Endothelial cell of umbilical vein (primary cell): ENCODE results near the gene EFCAB8. TPM values are rescaled to one million over a fixed set of nuclear protein-coding genes. Genes with fewer than 3 reads are reported as not detected.

Source experiments
- BruUV-seq: library from RNA; stranded (reverse); fragments of 400-500 nt; replicated peaks from 2 replicates; lab custom pipeline; 2021; lab: Mats Ljungman, UMichigan
- CTCF ChIA-PET: fragments of 300-600, 350-600 bp; sonication (Branson Sonifier 250); formaldehyde crosslinking; loops from one replicate; lab custom pipeline; 2021; ENCODE audit warnings: antibody characterized with exemption, inconsistent platforms; lab: Charles Lee
- POLR2A ChIA-PET: fragments of 300-600, 350-600 bp; sonication (Branson Sonifier 250); formaldehyde crosslinking; loops from one replicate; lab custom pipeline; 2021; ENCODE audit warnings: antibody characterized with exemption, inconsistent platforms; lab: Charles Lee
- DNase-seq: peaks from one replicate; pipeline ENCODE4 v3.0.0-alpha.2; 2011; ENCODE audit warnings: low read depth, low spot score
- FAIRE-seq: peaks from 2 replicates; lab custom pipeline; 2011; peaks lifted over from hg19 to GRCh38; lab: Jason Lieb, UNC
- H2AFZ ChIP-seq: 2 replicates; pipeline ENCODE4 v1.6.0; 2012; ENCODE audit warnings: low read depth, low read length, control low read depth, inconsistent platforms
- H3K27ac ChIP-seq: 2 replicates; pipeline ENCODE4 v1.5.1; 2011; ENCODE audit warnings: low read depth, mild to moderate bottlenecking, control low read depth, low read length, moderate library complexity; ENCODE audit not compliant: insufficient read depth
- H3K27me3 ChIP-seq, 2 experiments: 2 replicates each; pipeline versions ENCODE4 v1.6.0 to v1.6.1; 2011; ENCODE audit warnings: low read length in 2 of 2, mixed read lengths in 1 of 2; ENCODE audit not compliant: control insufficient read depth in 2 of 2, insufficient read depth in 2 of 2
- H3K36me3 ChIP-seq, 2 experiments: 2 replicates in 1 of 2; 3 replicates in 1 of 2; pipeline ENCODE4 v1.5.1; 2011; ENCODE audit warnings: low read length in 2 of 2, mild to moderate bottlenecking in 1 of 2, moderate library complexity in 1 of 2; ENCODE audit not compliant: control insufficient read depth in 2 of 2, insufficient read depth in 2 of 2; ENCODE audit errors: extremely low read depth in 1 of 2
- H3K4me1 ChIP-seq: 3 replicates; pipeline ENCODE4 v1.5.1; 2011; ENCODE audit warnings: mild to moderate bottlenecking, low read length; ENCODE audit not compliant: control insufficient read depth, insufficient read depth; ENCODE audit errors: extremely low read depth
- H3K4me2 ChIP-seq: 2 replicates; pipeline ENCODE4 v1.6.1; 2011; ENCODE audit warnings: low read length, control low read depth, mixed read lengths; ENCODE audit not compliant: insufficient read depth
- H3K4me3 ChIP-seq, 3 experiments: fragments of 200-600 bp in 1 of 3; sonication (generic), shearing (Covaris generic) in 1 of 3; replicated peaks in 1 of 3; 2 replicates each; pipeline ENCODE4 v1.5.1; 2011 to 2016; ENCODE audit warnings: control low read depth in 3 of 3, low read length in 3 of 3, mild to moderate bottlenecking in 2 of 3, inconsistent platforms in 1 of 3, low read depth in 1 of 3, moderate library complexity in 1 of 3; ENCODE audit not compliant: insufficient read depth in 1 of 3
- H3K79me2 ChIP-seq: 2 replicates; pipeline ENCODE4 v1.6.0; 2012; ENCODE audit warnings: low read length, inconsistent platforms; ENCODE audit not compliant: control insufficient read depth, insufficient read depth
- H3K9ac ChIP-seq: replicated peaks from 2 replicates; pipeline ENCODE3; 2011; ENCODE audit warnings: low read length, control low read depth; ENCODE audit not compliant: insufficient read depth; ENCODE audit errors: extremely low read depth
- H3K9me1 ChIP-seq: replicated peaks from 3 replicates; pipeline ENCODE4 v1.6.0; 2011; ENCODE audit warnings: mild to moderate bottlenecking, low read length; ENCODE audit not compliant: control insufficient read depth, insufficient read depth; ENCODE audit errors: extremely low read depth
- H3K9me3 ChIP-seq: replicated peaks from 2 replicates; pipeline ENCODE4 v1.5.1; 2012; ENCODE audit warnings: low read length, inconsistent platforms; ENCODE audit not compliant: control insufficient read depth, insufficient read depth
- H4K20me1 ChIP-seq: replicated peaks from 2 replicates; pipeline ENCODE3; 2011; ENCODE audit warnings: mild to moderate bottlenecking, low read length; ENCODE audit not compliant: control insufficient read depth, insufficient read depth; ENCODE audit errors: extremely low read depth
- EZH2 ChIP-seq: IDR thresholded peaks from 2 replicates; pipeline ENCODE4 v1.6.1; 2012; ENCODE audit warnings: borderline replicate concordance, low read depth, mild to moderate bottlenecking, moderate library complexity, low read length, inconsistent platforms; ENCODE audit not compliant: severe bottlenecking
- FOS ChIP-seq: IDR thresholded peaks from 2 replicates; pipeline ENCODE4 v1.6.1; 2011; ENCODE audit warnings: mild to moderate bottlenecking, low read length, moderate library complexity, borderline replicate concordance; ENCODE audit not compliant: insufficient read depth
- GATA2 ChIP-seq: IDR thresholded peaks from 2 replicates; pipeline ENCODE4 v1.7.0; 2011; ENCODE audit warnings: low read depth, mild to moderate bottlenecking, moderate library complexity, mixed read lengths, low read length; ENCODE audit not compliant: insufficient read length, insufficient read depth
- JUN ChIP-seq: IDR thresholded peaks from 2 replicates; pipeline ENCODE4 v1.6.1; 2011; ENCODE audit warnings: borderline replicate concordance, low read depth; ENCODE audit not compliant: insufficient read length, insufficient read depth
- MYC ChIP-seq: IDR thresholded peaks from one replicate; pipeline ENCODE4 v1.6.1; 2011; ENCODE audit warnings: mild to moderate bottlenecking, low read depth, low read length
- POLR2A ChIP-seq: IDR thresholded peaks from 2 replicates; pipeline ENCODE4 v1.6.1; 2012; ENCODE audit warnings: low read depth, mild to moderate bottlenecking, control low read depth, low read length
- dilution Hi-C: fragments of 300-500 bp; cut with MboI; formaldehyde crosslinking; loops from one replicate; pipeline ENCODE4 v1.15.0; 2019; ENCODE audit warnings: low sequenced_read_pairs; ENCODE audit not compliant: extremely low pct_ligation_motif_present
- intact Hi-C: fragments of 100-400 bp; cut with micrococcal nuclease; formaldehyde crosslinking; loops from one replicate; pipeline ENCODE4 v1.10.0; 2022
- polyA plus RNA-seq, 4 experiments: library from polyadenylated mRNA; depleted of rRNA in 3 of 4; stranded (reverse) in 3 of 4; unstranded in 1 of 4; fragments of >200 nt; gene quantifications; 2 replicates each; pipeline versions ENCODE4 v1.2.1 to v1.2.3, GENCODE V29; 2011 to 2012; ENCODE audit warnings: missing spikeins in 1 of 4
- total RNA-seq: library from RNA; stranded (reverse); gene quantifications from 2 replicates; pipeline ENCODE4 v1.2.3, GENCODE V29; 2021
- TF ChIP-seq, protein P1 (sequence below), 2 donors: IDR thresholded peaks; 1 replicate in 1 of 2; 2 replicates in 1 of 2; pipeline ENCODE4 v1.5.1; 2011; ENCODE audit warnings: low read length in 2 of 2, mild to moderate bottlenecking in 2 of 2, moderate library complexity in 2 of 2, control low read depth in 1 of 2, inconsistent platforms in 1 of 2, low read depth in 1 of 2; ENCODE audit not compliant: insufficient read depth in 1 of 2; ENCODE audit errors: extremely low read depth in 1 of 2
- TF ChIP-seq, protein P2 (sequence below): IDR thresholded peaks from 2 replicates; pipeline ENCODE4 v1.6.1; 2011; ENCODE audit not compliant: insufficient read depth, insufficient read length

EFCAB8 gene
- total and polyA plus RNA-seq, 2 donors (not counting 3 experiments of a cell fraction or from before 2014, with no cell fraction given), result 0.01 to 0.31 TPM

DNA sequence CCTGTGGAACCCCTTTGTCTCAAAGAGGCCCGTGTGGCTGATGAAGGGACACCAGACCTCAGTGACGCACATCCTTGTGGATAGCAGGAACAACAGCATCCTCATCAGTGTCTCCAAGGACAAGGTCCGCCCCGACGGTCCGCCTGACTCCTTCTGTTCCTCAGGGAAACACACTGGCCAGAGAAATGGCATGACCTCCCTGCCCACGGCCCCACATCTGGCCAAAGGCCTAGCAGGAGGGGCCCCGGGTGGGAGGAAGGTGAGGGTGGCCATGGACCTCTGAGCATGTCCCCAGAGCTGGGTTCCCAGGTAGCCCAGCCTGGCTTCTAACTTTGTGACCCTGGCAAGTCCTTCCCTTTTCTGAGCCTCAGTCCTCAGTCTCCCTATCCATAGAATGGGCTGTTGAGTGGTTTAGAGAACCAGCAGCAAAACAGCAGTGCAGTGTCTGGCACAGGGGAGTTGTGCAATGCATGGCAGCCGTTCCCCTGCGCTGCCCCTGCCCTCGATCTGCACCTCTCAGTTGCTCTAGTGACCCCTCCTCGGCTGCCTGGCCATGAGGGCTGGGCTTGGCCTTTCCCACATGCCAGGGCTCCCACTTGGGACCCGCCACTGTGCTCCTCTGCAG, 48.3 kb downstream of the EFCAB8 start:
- Histone ChIP-seq H3K4me2 (no peak overlapping the region), H3K36me3 (no peaks in the 10 kb centered on the region), H3K79me2 (no peaks in the 10 kb centered on the region), H3K4me3 (no peak overlapping the region), H3K9ac (no peak overlapping the region), H2AFZ (no peak overlapping the region), H3K4me1 (no peaks in the 10 kb centered on the region), H3K9me3 (no peaks in the 10 kb centered on the region), H3K9me1 (no peaks in the 10 kb centered on the region), H4K20me1 (no peaks in the 10 kb centered on the region), H3K27ac (no peak overlapping the region), H3K27me3 (no peaks in the 10 kb centered on the region)
- BruUV-seq, result no TSS peak
- intact Hi-C loops (loop anchor here (1.0 kb wide), 1 partner anchor 189 kb away; no protein-coding TSS in a partner anchor), dilution Hi-C loops (no loop called here)
- POLR2A ChIA-PET, result no interaction called here
- TF ChIP-seq, protein P1, sequence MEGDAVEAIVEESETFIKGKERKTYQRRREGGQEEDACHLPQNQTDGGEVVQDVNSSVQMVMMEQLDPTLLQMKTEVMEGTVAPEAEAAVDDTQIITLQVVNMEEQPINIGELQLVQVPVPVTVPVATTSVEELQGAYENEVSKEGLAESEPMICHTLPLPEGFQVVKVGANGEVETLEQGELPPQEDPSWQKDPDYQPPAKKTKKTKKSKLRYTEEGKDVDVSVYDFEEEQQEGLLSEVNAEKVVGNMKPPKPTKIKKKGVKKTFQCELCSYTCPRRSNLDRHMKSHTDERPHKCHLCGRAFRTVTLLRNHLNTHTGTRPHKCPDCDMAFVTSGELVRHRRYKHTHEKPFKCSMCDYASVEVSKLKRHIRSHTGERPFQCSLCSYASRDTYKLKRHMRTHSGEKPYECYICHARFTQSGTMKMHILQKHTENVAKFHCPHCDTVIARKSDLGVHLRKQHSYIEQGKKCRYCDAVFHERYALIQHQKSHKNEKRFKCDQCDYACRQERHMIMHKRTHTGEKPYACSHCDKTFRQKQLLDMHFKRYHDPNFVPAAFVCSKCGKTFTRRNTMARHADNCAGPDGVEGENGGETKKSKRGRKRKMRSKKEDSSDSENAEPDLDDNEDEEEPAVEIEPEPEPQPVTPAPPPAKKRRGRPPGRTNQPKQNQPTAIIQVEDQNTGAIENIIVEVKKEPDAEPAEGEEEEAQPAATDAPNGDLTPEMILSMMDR (IDR thresholded peaks at IDR 0.05; ENCODE audit: extremely low read depth in 1 of 2, insufficient read depth in 1 of 2, low read depth in 1 of 2, low read length in 2 of 2), result no peak
- TF ChIP-seq EZH2 (no peak), POLR2A (no peak), MYC (no peak)
- CTCF ChIA-PET, result interaction anchor here (3.4 to 3.5 kb wide), 2 partner anchors 39 to 98 kb away, joined by 12 to 25 read pairs; partner anchors contain the start of gene SUN5
- FAIRE-seq (no peak), DNase-seq (no peak)

DNA sequence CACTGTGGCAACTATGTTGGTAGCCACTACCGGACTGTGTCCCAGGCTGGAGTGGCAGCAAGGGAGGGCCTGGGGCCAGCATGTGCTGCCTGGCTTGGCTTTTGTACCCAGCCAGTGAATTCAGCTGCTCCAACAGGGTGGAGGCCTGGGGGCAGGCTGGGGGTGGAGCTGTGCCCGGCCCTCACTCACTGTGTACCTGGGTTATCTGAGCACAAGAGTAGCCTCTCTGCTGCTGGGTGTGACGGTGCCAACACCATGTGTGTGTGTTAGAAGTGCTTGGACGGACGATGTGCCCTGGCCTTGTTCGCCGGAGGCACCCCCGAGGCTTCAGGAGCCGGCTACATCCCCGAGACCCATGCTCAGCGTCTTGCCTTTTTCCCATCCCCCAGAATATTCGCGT, 49.2 kb downstream of the EFCAB8 start:
- intact Hi-C loops (no loop called here), dilution Hi-C loops (no loop called here)
- H3K9ac ChIP-seq, result no peak overlapping the region
- no peaks in the 10 kb centered on the region for H3K9me3 ChIP-seq
- no peaks in the 10 kb centered on the region for H4K20me1 ChIP-seq
- H3K9me1 ChIP-seq, result no peaks in the 10 kb centered on the region
- no peak overlapping the region for H3K4me2 ChIP-seq
- no peaks in the 10 kb centered on the region for H3K27me3 ChIP-seq
- H3K79me2 ChIP-seq, result no peaks in the 10 kb centered on the region
- H3K27ac ChIP-seq, result no peak overlapping the region
- ChIA-PET CTCF (no interaction called here), POLR2A (no interaction called here)
- no peaks in the 10 kb centered on the region for H3K36me3 ChIP-seq
- FAIRE-seq, result no peak
- peaks cover 6% of the 10 kb centered on the region for H3K4me1 ChIP-seq
- DNase-seq, result no peak
- BruUV-seq, result no TSS peak
- no peak overlapping the region for H2AFZ ChIP-seq
- TF ChIP-seq, protein P2, sequence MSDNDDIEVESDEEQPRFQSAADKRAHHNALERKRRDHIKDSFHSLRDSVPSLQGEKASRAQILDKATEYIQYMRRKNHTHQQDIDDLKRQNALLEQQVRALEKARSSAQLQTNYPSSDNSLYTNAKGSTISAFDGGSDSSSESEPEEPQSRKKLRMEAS, result no peak
- TF ChIP-seq GATA2, result no peak
- TF ChIP-seq EZH2, result no peak
- TF ChIP-seq JUN, result no peak
- no peak for TF ChIP-seq FOS
- no peak for TF ChIP-seq POLR2A
- no peak for TF ChIP-seq MYC
- TF ChIP-seq, protein P1 (IDR thresholded peaks at IDR 0.05; ENCODE audit: extremely low read depth in 1 of 2, insufficient read depth in 1 of 2, low read depth in 1 of 2, low read length in 2 of 2), result no peak
- no peak overlapping the region for H3K4me3 ChIP-seq
